Measurements from ENCODE around the gene FARP2. TPM values are rescaled to one million over a fixed set of nuclear protein-coding genes. Genes with fewer than 3 reads are reported as not detected.

Gene FARP2
- total and polyA plus RNA-seq, 2 of the 13 experiments (the other 11 are each of a cell fraction or from before 2014, with no cell fraction given), result 28.0 to 45.4 TPM

DNA sequence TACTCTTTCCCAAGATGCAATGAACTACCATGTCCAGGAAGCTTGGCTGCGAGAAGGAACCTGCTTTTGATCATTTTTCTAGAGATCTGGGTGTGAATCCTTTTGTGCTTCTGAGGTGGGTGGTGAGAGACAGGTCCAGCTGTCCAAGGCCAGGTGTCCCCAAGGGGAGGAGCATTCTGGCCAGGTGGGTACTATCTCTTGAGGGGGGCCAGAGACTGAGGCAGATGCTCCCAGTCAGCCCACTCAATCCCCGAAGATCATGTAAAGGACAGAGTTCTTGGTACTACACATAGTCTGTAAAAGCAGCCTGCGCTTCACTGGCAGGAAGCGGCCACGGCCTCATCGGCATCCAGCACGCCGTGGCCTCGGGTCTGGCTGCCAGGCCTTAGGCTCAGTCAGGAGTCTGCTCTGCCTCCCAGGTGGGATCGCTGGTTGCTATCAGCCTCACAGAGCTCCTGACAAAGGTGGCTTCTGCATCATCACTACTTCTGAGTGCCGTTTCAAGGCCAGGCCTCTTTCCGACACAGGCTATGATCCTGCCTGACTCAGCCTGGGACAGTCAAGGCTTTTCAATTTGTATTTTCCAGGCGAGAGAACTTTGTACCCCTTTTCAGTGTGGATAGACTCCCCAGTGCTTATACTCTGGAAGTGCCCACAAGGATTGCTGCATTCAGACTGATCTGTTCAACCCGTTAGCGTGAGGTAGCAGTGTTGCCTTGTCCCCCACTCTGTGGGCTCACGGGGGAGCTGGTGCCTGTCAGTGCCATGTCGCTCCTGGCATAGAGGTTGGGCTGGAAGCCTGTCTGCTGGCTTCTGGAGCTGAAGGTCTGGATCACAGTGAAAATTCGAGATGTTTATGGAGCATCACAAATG lies 123.2 kb downstream of the FARP2 start (continued):
- TF ChIP-seq, protein P1, sequence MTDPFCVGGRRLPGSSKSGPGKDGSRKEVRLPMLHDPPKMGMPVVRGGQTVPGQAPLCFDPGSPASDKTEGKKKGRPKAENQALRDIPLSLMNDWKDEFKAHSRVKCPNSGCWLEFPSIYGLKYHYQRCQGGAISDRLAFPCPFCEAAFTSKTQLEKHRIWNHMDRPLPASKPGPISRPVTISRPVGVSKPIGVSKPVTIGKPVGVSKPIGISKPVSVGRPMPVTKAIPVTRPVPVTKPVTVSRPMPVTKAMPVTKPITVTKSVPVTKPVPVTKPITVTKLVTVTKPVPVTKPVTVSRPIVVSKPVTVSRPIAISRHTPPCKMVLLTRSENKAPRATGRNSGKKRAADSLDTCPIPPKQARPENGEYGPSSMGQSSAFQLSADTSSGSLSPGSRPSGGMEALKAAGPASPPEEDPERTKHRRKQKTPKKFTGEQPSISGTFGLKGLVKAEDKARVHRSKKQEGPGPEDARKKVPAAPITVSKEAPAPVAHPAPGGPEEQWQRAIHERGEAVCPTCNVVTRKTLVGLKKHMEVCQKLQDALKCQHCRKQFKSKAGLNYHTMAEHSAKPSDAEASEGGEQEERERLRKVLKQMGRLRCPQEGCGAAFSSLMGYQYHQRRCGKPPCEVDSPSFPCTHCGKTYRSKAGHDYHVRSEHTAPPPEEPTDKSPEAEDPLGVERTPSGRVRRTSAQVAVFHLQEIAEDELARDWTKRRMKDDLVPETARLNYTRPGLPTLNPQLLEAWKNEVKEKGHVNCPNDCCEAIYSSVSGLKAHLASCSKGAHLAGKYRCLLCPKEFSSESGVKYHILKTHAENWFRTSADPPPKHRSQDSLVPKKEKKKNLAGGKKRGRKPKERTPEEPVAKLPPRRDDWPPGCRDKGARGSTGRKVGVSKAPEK (CRISPR knock-in tag; IDR thresholded peaks at IDR 0.05; ENCODE audit: borderline replicate concordance), result no peak; the same call in 1 of the 2 replicates
- TF ChIP-seq NR3C1 (CRISPR knock-in tag; IDR thresholded peaks at IDR 0.05) (no peak), BCL6 (CRISPR knock-in tag; IDR thresholded peaks at IDR 0.05) (0 out of 2 replicates have a peak, but pooled peaks have one; percentile 13), TBX3 (IDR thresholded peaks at IDR 0.05; ENCODE audit: borderline replicate concordance) (peak; percentile 27; the same call in 1 of the 2 replicates), TSC22D2 (CRISPR knock-in tag; IDR thresholded peaks at IDR 0.05; ENCODE audit: borderline replicate concordance) (0 out of 2 replicates have a peak, but pooled peaks have one; percentile 30), NR2C2 (CRISPR knock-in tag; IDR thresholded peaks at IDR 0.05; ENCODE audit: borderline replicate concordance) (peak; percentile 6; the same call in 1 of the 2 replicates), YEATS2 (CRISPR knock-in tag; IDR thresholded peaks at IDR 0.05; ENCODE audit: borderline replicate concordance) (peak; percentile 25; the same call in 1 of the 2 replicates), ZMAT3 (CRISPR knock-in tag; conservative IDR thresholded peaks at IDR 0.05) (no peak), ZFP36L1 (CRISPR knock-in tag; IDR thresholded peaks at IDR 0.05) (no peak)
- TF ChIP-seq, protein P2, sequence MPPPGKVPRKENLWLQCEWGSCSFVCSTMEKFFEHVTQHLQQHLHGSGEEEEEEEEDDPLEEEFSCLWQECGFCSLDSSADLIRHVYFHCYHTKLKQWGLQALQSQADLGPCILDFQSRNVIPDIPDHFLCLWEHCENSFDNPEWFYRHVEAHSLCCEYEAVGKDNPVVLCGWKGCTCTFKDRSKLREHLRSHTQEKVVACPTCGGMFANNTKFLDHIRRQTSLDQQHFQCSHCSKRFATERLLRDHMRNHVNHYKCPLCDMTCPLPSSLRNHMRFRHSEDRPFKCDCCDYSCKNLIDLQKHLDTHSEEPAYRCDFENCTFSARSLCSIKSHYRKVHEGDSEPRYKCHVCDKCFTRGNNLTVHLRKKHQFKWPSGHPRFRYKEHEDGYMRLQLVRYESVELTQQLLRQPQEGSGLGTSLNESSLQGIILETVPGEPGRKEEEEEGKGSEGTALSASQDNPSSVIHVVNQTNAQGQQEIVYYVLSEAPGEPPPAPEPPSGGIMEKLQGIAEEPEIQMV (CRISPR knock-in tag; IDR thresholded peaks at IDR 0.05; ENCODE audit: low read depth), result no peak

Data from HepG2 (cell line).